ENCODE results near the gene MACROD1. TPM values are rescaled to one million over a fixed set of nuclear protein-coding genes. Genes with fewer than 3 reads are reported as not detected.
"Not testable (repeated sequence)": the region's sequence is repeated elsewhere in the genome, so short reads cannot be mapped to it uniquely, and the experiment has no call there.

The MACROD1 gene
- total RNA-seq, 1 donor from 2014 or later, result 139 TPM

DNA sequence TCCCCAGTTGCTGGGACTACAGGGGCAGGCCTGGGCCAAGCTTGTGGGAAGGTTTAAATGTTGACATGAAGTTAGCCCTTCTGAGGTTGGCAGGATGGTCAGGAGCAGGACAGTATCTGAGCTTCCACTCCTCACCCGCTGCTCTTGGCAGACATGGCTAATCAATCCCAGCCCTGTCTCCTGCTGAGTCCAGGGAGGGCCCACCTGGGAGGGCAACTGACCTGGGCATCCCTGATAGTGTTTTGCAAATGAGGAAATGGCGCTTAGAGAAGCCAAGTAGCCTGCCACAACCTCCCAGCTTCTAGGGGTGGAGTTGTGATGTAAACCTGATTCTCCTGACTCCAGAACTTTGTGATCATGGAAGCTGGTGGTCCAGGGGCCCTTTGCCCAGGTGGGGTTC, 113.5 kb downstream of the MACROD1 start:
- no peak for ATAC-seq
- no peak for DNase-seq
- intact Hi-C loops (cut with micrococcal nuclease), result no loop called here

DNA sequence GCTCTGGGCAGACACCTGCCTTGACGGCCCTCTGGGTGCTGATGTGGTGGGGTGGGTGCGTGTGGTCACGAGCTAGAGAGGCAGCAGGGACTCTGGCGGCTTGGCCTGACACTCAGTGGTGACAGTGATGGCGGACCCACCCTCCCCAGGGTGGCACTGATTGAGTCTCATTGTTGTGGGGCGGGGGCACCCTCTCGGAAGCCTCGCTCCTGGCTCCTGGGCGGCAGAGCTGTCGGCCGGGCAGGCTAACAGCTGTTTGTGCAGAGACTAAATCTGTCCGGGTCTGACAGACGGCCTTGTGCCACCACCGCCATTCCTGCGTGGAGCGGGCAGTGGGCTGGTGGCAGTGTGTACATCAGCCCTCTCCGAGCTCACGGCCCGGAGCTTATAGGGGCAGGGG, 114.6 kb downstream of the MACROD1 start:
- intact Hi-C loops (cut with micrococcal nuclease), result no loop called here
- DNase-seq, result no peak
- no peak for ATAC-seq

DNA sequence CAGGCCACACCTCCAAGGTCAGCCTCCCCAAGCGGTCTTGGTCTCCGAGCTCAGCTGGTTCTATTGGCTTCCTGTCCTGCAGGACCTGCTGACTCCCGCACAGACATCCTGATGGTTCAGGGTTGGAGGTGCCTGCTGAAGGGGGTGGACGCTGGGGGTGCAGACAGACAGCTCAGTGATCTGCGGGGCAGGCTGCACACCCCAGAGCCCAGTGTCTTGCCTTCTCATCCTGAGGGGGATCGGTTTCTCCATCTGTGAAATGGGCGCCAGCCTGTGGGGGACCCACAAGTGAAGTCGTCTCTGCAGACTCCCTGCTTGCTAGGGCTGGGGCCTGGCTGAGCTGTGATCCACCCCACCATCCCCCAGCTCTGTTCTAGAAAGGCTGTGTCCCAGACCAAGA, 116.4 kb downstream of the MACROD1 start:
- intact Hi-C loops (cut with micrococcal nuclease), result no loop called here
- ATAC-seq, result no peak
- DNase-seq, result no peak

DNA sequence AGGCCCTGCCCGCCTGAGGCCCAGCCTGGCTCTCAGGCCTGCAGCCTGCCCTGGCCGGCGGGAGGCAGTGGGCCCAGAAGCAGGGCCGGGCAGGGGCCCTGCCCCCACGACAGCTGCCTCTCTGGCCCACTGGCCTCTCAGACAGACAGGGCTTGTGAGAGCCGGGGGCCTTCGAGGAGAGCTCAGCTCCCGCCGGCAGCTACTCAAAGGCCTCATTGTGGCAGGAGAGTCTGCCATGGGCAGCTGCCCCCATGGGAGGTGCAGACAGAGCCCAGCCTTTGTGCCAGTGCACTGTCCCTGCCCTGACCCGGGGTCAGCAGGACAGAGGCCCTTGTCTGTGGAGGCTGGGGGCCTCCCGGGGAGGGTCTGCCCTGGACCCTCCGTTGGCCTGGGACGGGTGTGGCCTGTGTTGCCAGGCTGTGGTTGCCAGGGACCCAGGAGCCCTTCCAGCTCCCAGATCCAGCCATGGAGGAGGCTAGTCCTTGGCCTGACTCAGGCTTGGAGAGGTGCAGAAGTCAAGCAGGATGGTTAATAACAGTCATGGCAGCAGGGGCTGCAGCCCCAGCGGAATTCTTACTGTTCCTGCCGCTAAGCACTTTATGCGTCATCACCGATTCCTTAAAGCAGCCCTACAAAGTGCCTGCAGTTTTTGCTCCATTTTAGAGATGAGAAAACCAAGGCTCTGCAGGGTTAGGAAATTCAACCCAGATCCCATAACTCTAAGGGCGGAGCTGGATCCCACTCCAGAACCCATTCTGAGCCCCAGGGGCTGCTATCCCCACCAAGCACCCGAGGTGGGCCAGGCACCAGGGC, 117.7 kb downstream of the MACROD1 start:
- DNase-seq (no peak), ATAC-seq (peak; percentile 53)
- intact Hi-C loops (cut with micrococcal nuclease), result no loop called here

DNA sequence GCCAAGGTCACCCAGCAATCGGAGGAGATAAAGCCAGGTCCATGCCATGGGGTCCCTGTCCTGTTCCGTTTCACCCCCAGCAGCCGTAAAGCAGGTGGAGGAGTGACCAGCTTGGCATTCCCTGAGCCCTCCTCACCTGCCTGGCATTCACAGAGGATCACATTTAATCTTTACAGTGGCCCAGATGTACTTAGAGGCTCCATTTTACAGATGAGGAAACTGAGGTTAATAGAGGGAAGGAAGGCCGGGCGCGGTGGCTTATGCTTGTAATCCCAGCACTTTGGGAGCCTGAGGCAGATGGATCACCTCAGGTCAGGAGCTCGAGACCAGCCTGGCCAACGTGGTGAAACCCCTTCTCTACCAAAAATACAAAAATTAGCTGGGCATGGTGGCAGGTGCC, 118.5 kb downstream of the MACROD1 start:
- DNase-seq; intact Hi-C loops (cut with micrococcal nuclease); ATAC-seq: not testable (repeated sequence)

DNA sequence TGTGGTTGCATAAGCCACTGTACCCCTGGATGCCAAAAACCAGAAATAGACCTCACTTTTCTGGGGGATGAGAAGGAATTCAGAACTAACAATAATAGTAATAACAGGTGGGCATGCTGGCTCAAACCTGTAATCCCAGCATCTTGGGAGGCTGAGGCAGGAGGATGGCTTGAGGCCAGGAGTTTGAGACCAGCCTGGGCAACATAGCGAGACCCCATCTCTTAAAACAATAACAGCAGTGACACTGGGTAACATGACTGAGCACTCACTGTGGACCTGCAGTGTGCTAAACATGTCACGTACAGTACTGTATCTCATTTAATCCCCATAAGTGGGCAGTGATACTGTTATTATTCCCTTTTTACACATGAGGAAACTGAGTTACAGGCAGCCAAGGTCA, 120.2 kb downstream of the MACROD1 start:
- DNase-seq, result no peak
- intact Hi-C loops (cut with micrococcal nuclease), result no loop called here
- ATAC-seq, result no peak

DNA sequence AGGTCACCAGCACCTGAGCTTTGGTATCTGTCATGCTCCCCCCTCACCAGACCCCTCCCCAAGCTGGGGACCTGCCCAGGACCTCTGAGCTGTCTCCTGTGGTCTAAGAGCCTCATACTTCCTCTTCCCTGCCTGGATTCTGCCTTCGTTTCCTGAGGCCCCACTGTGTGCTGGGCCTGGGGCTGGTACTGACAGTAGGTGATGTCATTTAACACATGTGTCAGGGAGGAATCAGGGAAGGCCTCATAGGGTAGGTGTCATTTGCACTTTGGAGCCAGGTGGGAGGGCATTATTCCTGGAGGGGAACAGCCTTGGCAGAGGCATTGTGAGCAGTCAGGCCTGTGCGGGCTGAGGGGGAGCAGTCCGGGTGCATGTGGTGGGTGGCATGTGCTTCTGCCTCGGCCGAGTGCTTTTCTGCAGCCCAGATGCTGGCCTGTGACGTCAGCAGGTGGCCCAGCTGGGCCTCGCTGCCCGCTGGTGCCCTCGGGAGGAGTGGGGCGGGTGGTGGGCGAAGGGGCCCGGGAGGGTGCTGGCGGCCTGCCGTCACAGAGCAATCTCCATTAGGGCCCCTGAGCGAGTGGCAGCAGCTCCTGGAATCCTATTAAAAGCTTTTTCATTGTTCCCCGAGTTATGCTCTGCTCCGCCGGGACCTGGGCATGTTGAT, 121.1 kb downstream of the MACROD1 start:
- ATAC-seq (no peak), DNase-seq (no peak)
- intact Hi-C loops (cut with micrococcal nuclease), result no loop called here

DNA sequence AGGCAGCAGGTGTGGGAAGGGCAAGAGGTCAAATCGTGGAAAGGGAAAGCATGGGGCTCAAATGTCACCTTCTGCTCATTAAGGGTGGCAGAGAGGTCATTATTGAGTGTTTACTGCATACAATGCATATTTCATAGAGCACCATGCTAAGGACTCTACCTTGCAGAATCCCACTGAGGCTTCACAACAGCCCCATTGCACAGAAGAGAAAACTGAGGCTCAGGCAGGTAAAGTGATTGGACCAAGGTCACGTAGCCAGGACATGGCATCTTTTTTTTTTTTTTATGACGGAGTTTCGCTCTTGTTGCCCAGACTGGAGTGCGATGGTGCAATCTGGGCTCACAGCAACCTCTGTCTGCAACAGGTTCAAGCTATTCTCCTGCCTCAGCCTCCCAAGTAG, 122.4 kb downstream of the MACROD1 start:
- no peak for ATAC-seq
- intact Hi-C loops (cut with micrococcal nuclease), result no loop called here
- DNase-seq, result no peak

DNA sequence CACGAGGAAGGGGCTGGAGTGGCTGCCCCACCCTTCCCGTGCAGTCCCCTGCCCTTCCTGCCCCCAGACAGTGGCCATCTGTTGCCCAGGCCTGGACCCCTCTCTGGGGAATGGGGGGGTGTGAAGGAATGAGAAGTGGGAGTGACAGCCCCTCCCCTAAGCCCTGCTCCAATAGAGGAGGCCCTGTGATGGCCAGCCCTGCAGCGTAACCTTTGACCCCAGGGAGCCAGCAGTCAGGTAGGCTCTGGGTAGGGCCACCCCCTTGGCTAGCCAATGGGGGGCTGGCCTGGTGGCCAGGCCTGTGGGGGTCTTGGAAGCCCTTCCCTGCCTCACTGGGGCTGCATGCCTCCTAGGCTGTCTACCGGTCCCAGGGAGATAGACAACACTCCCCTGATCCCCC, 123.6 kb downstream of the MACROD1 start:
- DNase-seq (no peak), ATAC-seq (no peak)
- intact Hi-C loops (cut with micrococcal nuclease), result no loop called here

DNA sequence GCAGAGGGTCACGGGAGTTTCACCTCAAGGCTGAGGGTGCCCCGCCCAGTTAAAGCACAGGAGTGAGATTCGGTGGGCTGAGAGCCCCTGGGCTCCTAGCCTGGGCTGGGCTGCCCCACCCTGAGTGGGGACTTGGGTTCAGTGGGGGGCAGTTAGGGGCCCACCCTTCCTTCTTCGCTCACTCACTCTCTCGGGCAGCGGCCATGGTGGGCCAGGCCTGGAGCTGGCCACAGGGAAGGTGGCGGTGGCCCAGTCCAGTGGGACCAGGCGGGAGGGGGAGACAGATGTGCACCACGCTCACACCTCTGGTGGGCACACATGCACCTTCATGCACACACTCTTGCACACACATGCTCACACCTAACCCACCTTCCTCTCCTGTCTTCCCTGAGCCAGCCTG, 124.1 kb downstream of the MACROD1 start:
- intact Hi-C loops (cut with micrococcal nuclease), result no loop called here
- DNase-seq (no peak), ATAC-seq (no peak)

DNA sequence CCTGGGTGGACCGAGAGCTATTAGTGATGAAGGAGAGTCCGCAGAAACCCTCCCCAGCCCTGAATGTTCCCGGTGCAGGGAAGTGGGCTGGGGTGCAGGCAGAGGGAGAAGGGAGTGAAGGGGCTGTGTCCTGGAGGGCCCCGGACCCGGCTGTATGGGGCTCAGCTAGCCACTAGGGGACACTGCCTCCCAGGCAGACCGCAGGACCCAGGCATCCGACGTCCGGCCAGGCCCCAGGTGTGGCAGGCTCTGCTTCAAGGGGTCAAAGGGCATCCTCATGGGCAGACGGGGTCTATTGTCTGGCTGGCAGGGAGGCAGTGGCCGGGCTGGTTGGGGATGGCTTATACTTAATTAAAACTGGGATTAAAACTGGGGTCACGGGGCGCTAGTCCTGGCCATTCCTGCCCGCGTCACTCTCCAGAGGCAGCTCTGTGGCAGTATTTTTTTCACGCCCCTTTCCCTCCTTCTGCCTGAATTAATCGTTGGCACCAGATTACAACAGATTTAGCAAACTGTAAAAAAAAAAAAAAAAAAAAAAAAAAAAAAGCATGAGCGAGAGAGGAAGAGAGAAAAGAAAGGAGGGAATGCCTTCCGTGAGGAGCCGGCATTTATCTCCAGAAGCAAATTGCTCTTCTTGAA, 125.1 kb downstream of the MACROD1 start:
- DNase-seq, result no peak
- intact Hi-C loops (cut with micrococcal nuclease), result no loop called here
- no peak for ATAC-seq

DNA sequence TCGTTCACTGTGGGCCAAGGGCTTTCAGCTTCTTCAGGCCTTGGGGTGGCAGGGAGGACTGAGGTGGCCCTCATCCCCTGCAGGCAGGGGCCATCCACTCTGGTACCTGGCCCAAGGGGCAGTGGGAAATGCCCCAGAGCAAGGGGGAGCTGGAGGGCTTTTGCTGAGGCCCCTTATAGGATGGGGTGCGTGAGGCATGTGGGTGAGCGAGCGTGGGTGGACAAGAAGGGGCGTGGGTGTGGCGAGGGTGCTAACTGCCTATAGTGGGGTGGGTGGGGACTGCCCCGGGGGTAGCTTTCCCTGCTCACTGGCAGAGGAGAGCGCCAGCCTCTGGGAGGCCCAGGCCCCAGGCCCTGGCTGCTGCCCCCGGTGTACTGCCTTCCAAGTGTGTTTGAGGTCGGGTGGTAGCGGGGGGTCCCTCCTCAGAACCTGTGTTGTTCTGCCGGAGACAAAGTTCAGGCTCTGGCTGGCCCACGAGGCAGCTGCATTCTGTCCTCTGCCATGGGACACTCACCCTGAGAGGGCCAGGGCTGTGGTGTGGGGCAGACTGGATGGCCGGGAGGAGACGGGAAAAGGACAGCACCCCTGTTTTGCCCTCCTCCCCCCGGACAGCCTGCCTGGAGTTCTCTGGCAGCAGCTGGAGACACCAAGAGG, 126.8 kb downstream of the MACROD1 start:
- intact Hi-C loops (cut with micrococcal nuclease), result no loop called here
- DNase-seq, result no peak
- ATAC-seq, result no peak

DNA sequence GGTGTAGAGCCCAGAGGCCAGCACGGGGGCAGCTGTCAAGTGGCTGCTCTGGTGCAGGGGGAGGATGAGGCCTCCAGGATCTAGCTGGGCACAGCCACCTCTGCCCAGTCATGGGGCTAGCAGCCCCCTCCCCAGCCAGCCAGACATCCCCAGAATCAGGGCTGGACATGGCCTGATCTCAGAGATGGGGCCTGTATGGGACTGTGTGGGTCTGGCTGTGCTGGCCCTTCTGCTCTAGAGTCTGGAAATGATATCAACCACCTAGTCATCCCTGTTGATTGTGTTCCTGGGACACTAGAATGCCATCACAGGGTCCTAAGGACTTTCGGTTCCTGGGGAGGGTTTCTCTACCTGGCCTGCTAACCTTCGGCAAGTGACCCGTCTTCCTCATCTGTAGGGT, 127.4 kb downstream of the MACROD1 start:
- DNase-seq, result no peak
- ATAC-seq, result no peak
- intact Hi-C loops (cut with micrococcal nuclease), result no loop called here

DNA sequence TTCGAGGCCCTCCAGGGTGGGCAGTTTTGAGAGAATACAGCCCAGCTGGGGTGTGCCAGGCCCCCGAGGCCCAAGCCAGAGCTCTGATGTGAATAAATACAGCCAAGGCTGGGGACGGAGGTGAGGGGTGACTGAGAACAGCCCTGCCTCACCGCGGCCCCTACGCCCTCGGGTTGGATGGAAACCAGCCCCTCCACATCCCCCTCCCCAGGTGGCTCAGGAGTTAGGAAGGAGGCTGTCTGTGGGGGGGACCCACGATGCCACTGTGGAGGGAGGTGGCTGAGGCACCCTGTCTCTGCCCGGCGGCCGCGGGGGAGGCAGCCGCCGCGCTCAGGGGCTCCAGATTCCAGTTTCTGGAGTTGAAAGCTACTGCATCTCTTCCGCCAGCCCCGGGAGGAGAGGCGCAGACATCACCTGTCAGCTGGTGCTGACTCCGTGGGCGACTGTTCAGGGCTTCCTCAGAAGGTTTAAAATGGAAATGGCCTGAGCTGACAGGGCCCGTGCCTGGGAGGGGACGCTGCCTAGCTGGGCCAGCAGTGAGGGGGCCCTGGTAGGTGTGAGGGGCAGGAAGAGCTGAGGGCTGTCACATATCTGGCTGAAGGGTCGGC, 128.8 kb downstream of the MACROD1 start:
- ATAC-seq, result peak; percentile 2
- intact Hi-C loops (cut with micrococcal nuclease), result no loop called here
- DNase-seq, result no peak

DNA sequence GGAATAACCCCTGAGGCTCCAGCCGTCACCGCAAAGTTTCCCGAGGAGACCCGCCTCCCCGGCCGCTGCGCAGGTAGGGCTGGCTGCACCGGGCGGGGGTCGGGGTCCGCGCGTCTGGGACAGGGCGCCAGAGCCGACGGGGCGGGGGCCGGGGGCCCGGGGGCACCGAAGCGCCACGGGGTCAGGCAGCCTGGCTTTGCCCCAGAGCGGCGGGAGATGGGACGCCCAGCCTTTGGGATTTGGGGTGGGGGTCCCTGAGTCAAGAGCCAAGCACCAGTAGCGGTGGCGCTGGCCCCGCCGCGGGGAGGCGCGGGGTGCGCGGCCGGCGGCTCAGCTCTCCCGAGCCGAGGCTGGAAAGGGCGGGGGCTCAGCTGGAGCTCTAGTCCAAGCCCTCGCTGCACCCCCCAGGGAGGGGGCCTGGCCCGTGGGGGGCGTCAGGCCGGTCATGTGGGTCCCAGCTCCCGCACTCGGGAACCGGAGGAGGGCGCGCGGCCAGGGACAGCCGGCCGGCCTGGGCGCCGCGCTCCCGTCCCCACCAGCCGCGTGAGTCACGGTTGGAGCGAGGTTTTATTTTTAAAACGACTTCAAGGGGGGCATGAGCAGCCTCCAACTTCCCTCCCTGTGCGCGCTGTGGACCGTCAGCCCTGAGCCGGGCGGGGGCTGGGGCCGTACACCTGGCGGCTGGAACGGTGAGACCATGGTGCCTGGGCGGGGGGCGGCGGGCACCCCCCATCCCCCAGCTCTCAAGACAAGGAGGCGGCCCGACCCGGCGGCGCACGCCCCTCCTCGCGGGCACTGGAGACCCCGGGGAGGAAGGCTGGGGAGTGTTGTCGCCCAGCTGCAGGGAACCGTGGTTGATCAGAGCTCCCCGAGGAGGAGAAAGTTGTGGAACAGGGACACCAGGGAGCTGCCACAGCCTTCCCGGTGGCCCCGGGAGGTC, 129.6 kb downstream of the MACROD1 start:
- intact Hi-C loops (cut with micrococcal nuclease), result no loop called here
- DNase-seq, result peak; percentile 64
- peak; percentile 80 for ATAC-seq

DNA sequence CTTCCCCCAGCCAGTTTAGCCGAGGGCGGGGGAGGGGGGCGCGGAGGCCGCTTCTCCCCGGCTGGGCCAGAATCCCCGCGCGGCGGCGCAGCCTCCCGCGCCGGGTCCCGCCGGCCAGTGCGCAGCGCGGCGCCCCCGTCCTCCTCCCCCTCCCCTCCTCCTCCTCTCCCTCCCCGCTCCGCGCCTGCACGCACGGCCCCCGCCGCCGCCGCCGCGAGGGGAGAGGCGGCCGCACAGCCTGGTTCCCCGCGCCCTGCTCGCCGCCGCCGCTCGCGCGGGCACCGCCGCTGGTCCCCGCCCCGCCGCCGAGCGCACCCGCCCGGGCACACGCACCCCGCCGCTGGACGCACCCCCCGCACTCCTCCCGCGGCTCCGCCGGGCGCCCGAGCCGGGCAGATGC, 130.3 kb downstream of the MACROD1 start, which contains the start of gene FLRT1:
Gene FLRT1 (plus strand): TSS at position 356 of the 400 bp plus-strand sequence. CDS start 80,337 bp downstream, outside the sequence.
- intact Hi-C loops (cut with micrococcal nuclease), result no loop called here
- ATAC-seq (no peak), DNase-seq (no peak)

DNA sequence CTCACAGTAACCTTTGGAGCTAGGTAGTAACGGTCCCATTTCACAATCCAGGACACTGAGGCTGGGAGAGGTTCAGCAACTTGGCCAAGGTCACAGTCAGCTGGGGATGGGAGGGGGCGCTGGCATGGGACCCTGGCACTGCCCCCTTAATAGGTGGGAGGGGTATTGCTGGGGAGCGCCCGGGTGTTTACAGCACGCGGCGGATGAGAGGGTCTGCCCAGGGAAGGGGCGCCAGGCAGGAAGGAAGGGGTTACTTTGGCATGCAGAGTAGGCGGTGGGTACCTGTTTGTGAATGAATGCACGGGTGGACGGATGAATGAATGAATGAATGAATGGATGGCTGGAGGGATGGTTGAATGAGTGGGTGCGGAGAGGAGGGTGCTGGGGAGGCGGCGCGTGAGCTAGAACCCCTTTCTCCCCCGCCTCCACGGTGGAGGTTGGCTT, 130.8 kb downstream of the MACROD1 start:
- ATAC-seq, result no peak
- no peak for DNase-seq
- intact Hi-C loops (cut with micrococcal nuclease), result no loop called here

DNA sequence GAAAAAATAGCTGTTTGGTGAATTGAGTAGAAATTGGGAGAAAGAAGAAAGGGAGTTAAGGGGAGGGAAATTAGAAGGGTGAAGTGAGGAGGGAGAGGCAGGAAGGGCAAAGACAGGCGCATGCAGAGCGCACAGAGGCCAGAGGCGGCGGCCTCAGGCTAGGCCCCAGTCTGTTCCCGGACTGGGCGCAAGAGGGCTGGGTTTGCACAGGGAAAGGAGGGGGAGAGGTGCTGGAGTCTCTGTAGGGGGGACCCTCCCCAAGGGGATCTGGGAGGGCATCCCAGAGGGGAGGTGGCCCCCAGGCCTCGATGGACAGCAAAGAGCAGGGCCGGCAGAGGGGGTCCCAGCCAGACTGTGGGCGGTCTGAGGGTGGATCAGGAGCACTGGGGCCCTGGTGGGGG, 131.5 kb downstream of the MACROD1 start:
- ATAC-seq, result no peak
- intact Hi-C loops (cut with micrococcal nuclease), result no loop called here
- DNase-seq, result no peak

All from left ventricle myocardium superior (tissue), 1 donor.